Hepatocyte (in vitro differentiated cells): Measurements from ENCODE around the gene SYT1. TPM values are rescaled to one million over a fixed set of nuclear protein-coding genes. Genes with fewer than 3 reads are reported as not detected.

ENCODE experiments used
- DNase-seq: peaks from one replicate; pipeline ENCODE4 v3.0.0-alpha.2; 2016; ENCODE audit warnings: low spot score
- H2AFZ ChIP-seq: fragments of 200-600 bp; sonication (generic); 2 replicates; pipeline ENCODE4 v1.6.0; 2016; ENCODE audit warnings: antibody characterized with exemption, mild to moderate bottlenecking
- H3K27ac ChIP-seq: fragments of 200-600 bp; sonication (generic); 2 replicates; pipeline ENCODE4 v1.5.1; 2016; ENCODE audit warnings: mild to moderate bottlenecking
- H3K27me3 ChIP-seq: fragments of 200-600 bp; sonication (generic); 2 replicates; pipeline ENCODE4 v1.6.1; 2016
- H3K36me3 ChIP-seq: fragments of 200-600 bp; sonication (generic); replicated peaks from 2 replicates; pipeline ENCODE4 v1.5.1; 2016; ENCODE audit warnings: low read depth; ENCODE audit not compliant: insufficient read depth
- H3K4me1 ChIP-seq: fragments of 200-600 bp; sonication (generic); 2 replicates; pipeline ENCODE4 v1.5.1; 2016; ENCODE audit warnings: mild to moderate bottlenecking, moderate library complexity; ENCODE audit not compliant: insufficient read depth
- H3K4me2 ChIP-seq: fragments of 200-600 bp; sonication (generic); 2 replicates; pipeline ENCODE4 v1.6.0; 2016
- H3K4me3 ChIP-seq: fragments of 200-600 bp; sonication (generic); 2 replicates; pipeline ENCODE4 v1.5.1; 2016; ENCODE audit warnings: mild to moderate bottlenecking
- H3K79me2 ChIP-seq: fragments of 200-600 bp; sonication (generic); 2 replicates; pipeline ENCODE4 v1.6.0; 2017; ENCODE audit warnings: mild to moderate bottlenecking
- H3K9me2 ChIP-seq: fragments of 200-600 bp; sonication (generic); replicated peaks from 2 replicates; pipeline ENCODE4 v1.6.0; 2017; ENCODE audit warnings: mild to moderate bottlenecking; ENCODE audit not compliant: insufficient read depth
- H3K9me3 ChIP-seq: fragments of 200-600 bp; sonication (generic); 2 replicates; pipeline ENCODE4 v1.5.1; 2016; ENCODE audit warnings: low read depth, mild to moderate bottlenecking
- H4K20me1 ChIP-seq: fragments of 200-600 bp; sonication (generic); 2 replicates; pipeline ENCODE4 v1.6.0; 2016; ENCODE audit warnings: mild to moderate bottlenecking; ENCODE audit not compliant: insufficient read depth, poor library complexity, severe bottlenecking
- EZH2 ChIP-seq: fragments of 200-600 bp; sonication (generic); IDR thresholded peaks from 2 replicates; pipeline ENCODE4 v1.6.1; 2016; ENCODE audit warnings: antibody characterized with exemption, mild to moderate bottlenecking, borderline replicate concordance
- EZH2phosphoT487 ChIP-seq: fragments of 200-600 bp; sonication (generic); IDR thresholded peaks from one replicate; pipeline ENCODE4 v1.6.1; 2018; ENCODE audit warnings: antibody characterized with exemption, mild to moderate bottlenecking, low read depth, moderate library complexity; ENCODE audit not compliant: unreplicated experiment, severe bottlenecking
- whole genome bisulfite sequencing: methylation state at CpG from one replicate; pipeline ENCODE4 v1.1.6; 2016; ENCODE audit warnings: low lambda C conversion rate; ENCODE audit errors: missing lambda C conversion rate; 5-methylcytosine and 5-hydroxymethylcytosine counted together
- polyA plus RNA-seq: library from polyadenylated mRNA; unstranded; fragments of >200 nt; fragmentation: Nextera tagmentation; extraction: Ambion mirVana; gene quantifications from 2 replicates; pipeline ENCODE4 v1.2.1, GENCODE V29; 2016
- total RNA-seq: library from RNA; depleted of rRNA; stranded (reverse); fragments of >200 nt; gene quantifications from 2 replicates; pipeline ENCODE4 v1.2.3, GENCODE V29; 2014
- TF ChIP-seq, protein P1 (sequence below): fragments of 200-600 bp; sonication (generic); IDR thresholded peaks from 2 replicates; pipeline ENCODE4 v1.5.1; 2016; ENCODE audit warnings: antibody characterized with exemption, mild to moderate bottlenecking; ENCODE audit not compliant: poor library complexity

Gene SYT1
- total and polyA plus RNA-seq, 2 experiments from 2014 or later, result 1.3 to 2.5 TPM

- Histone ChIP-seq H3K27ac (no peak overlapping the region), H3K4me2 (no peak overlapping the region), H3K27me3 (no peaks in the 10 kb centered on the region), H3K36me3 (no peaks in the 10 kb centered on the region), H3K9me3 (no peaks in the 10 kb centered on the region), H4K20me1 (no peaks in the 10 kb centered on the region), H3K4me1 (no peaks in the 10 kb centered on the region), H3K4me3 (no peak overlapping the region), H2AFZ (no peak overlapping the region), H3K79me2 (no peaks in the 10 kb centered on the region), H3K9me2 (no peaks in the 10 kb centered on the region)
- 90% methylated on average over 2 of the region's 2 CpGs for WGBS
- TF ChIP-seq EZH2phosphoT487 (no peak), EZH2 (no peak)
- TF ChIP-seq, protein P1, sequence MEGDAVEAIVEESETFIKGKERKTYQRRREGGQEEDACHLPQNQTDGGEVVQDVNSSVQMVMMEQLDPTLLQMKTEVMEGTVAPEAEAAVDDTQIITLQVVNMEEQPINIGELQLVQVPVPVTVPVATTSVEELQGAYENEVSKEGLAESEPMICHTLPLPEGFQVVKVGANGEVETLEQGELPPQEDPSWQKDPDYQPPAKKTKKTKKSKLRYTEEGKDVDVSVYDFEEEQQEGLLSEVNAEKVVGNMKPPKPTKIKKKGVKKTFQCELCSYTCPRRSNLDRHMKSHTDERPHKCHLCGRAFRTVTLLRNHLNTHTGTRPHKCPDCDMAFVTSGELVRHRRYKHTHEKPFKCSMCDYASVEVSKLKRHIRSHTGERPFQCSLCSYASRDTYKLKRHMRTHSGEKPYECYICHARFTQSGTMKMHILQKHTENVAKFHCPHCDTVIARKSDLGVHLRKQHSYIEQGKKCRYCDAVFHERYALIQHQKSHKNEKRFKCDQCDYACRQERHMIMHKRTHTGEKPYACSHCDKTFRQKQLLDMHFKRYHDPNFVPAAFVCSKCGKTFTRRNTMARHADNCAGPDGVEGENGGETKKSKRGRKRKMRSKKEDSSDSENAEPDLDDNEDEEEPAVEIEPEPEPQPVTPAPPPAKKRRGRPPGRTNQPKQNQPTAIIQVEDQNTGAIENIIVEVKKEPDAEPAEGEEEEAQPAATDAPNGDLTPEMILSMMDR, result no peak
- DNase-seq, result no peak
Observed at GRCh38 chr12:78966062-78966461, 101.5 kb downstream of the SYT1 start.

- Histone ChIP-seq H2AFZ (no peak overlapping the region), H4K20me1 (no peaks in the 10 kb centered on the region), H3K4me3 (no peak overlapping the region), H3K9me2 (no peaks in the 10 kb centered on the region), H3K36me3 (no peaks in the 10 kb centered on the region), H3K27me3 (no peaks in the 10 kb centered on the region), H3K79me2 (no peaks in the 10 kb centered on the region), H3K27ac (no peak overlapping the region), H3K4me1 (no peaks in the 10 kb centered on the region), H3K4me2 (no peak overlapping the region), H3K9me3 (no peaks in the 10 kb centered on the region)
- no peak for DNase-seq
- no peak for TF ChIP-seq EZH2
- TF ChIP-seq EZH2phosphoT487, result no peak
- TF ChIP-seq, protein P1, result no peak
- 91% methylated on average over 2 of the region's 2 CpGs for WGBS
Observed at GRCh38 chr12:78966926-78967325, 102.4 kb downstream of the SYT1 start.

DNA sequence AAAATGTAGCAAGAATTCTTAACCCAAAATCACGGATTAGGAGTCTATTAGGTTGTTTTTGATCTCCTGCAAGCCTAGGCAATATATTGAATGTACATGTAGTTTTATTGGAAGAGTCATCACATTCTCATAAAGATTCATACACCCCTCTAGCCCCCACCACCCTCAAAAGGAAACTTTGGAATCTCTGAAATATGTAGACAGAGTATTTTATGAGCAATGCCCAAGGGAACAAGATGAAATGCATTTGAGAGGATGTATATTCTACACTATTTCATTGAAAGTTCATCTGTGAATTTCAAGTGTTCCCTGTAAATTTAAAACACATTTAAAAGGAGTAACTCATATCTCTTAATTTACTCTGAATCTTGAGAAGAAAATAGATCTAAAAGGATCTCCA is 103.7 kb downstream of the SYT1 start:
- Histone ChIP-seq H3K27me3 (no peaks in the 10 kb centered on the region), H4K20me1 (no peaks in the 10 kb centered on the region), H3K79me2 (no peaks in the 10 kb centered on the region), H3K27ac (no peak overlapping the region), H3K4me3 (no peak overlapping the region), H3K9me3 (no peaks in the 10 kb centered on the region), H3K4me1 (no peaks in the 10 kb centered on the region), H3K4me2 (no peak overlapping the region), H2AFZ (no peak overlapping the region), H3K36me3 (no peaks in the 10 kb centered on the region), H3K9me2 (no peaks in the 10 kb centered on the region)
- WGBS, result 82% methylated on average over 1 of the region's 1 CpG
- TF ChIP-seq EZH2 (no peak), EZH2phosphoT487 (no peak)
- TF ChIP-seq, protein P1, result no peak
- no peak for DNase-seq

- H3K79me2 ChIP-seq, result no peaks in the 10 kb centered on the region
- H4K20me1 ChIP-seq, result no peaks in the 10 kb centered on the region
- H3K27ac ChIP-seq, result no peak overlapping the region
- no peaks in the 10 kb centered on the region for H3K9me2 ChIP-seq
- H2AFZ ChIP-seq, result no peak overlapping the region
- H3K9me3 ChIP-seq, result no peaks in the 10 kb centered on the region
- no peak overlapping the region for H3K4me3 ChIP-seq
- H3K4me2 ChIP-seq, result no peak overlapping the region
- DNase-seq, result no peak
- no peaks in the 10 kb centered on the region for H3K27me3 ChIP-seq
- TF ChIP-seq EZH2 (no peak), EZH2phosphoT487 (no peak)
- TF ChIP-seq, protein P1, result no peak
- H3K4me1 ChIP-seq, result no peaks in the 10 kb centered on the region
- H3K36me3 ChIP-seq, result no peaks in the 10 kb centered on the region
Observed at GRCh38 chr12:78970041-78970440, 105.5 kb downstream of the SYT1 start.
